BLaER1 treated with 17β-estradiol and CSF1 and Interleukin-3, amounts not matched to agents 10 nM and 100 nM (cell line): ENCODE results near the gene CCDC85B.
A peak's percentile ranks its signal among the peaks of the same experiment; 100 is the strongest.
"Not testable (repeated sequence)": the region's sequence is repeated elsewhere in the genome, so short reads cannot be mapped to it uniquely, and the experiment has no call there.

Experiments
- H3K27ac ChIP-seq, 11 experiments: shearing (Covaris generic); formaldehyde crosslinking; 2 replicates each; pipeline ENCODE4 v1.8.1; 2022
- H3K27me3 ChIP-seq, 11 experiments: shearing (Covaris generic); formaldehyde crosslinking; 2 replicates each; pipeline ENCODE4 v1.8.1; 2022
- H3K36me3 ChIP-seq, 11 experiments: shearing (Covaris generic); formaldehyde crosslinking; 2 replicates each; pipeline ENCODE4 v1.8.1; 2022
- H3K4me1 ChIP-seq, 10 experiments: shearing (Covaris generic); formaldehyde crosslinking; 2 replicates each; pipeline ENCODE4 v1.8.1; 2022
- H3K4me2 ChIP-seq, 11 experiments: shearing (Covaris generic); formaldehyde crosslinking; 2 replicates each; pipeline ENCODE4 v1.8.1; 2022
- H3K4me3 ChIP-seq, 10 experiments: shearing (Covaris generic); formaldehyde crosslinking; 2 replicates each; pipeline ENCODE4 v1.8.1; 2022
- H3K9ac ChIP-seq, 11 experiments: shearing (Covaris generic); formaldehyde crosslinking; 2 replicates each; pipeline ENCODE4 v1.8.1; 2022
- H3K9me3 ChIP-seq, 11 experiments: shearing (Covaris generic); formaldehyde crosslinking; replicated peaks in 1 of 11; 2 replicates each; pipeline ENCODE4 v1.8.1; 2022
- H4K20me1 ChIP-seq, 11 experiments: shearing (Covaris generic); formaldehyde crosslinking; 2 replicates each; pipeline ENCODE4 v1.8.1; 2022
- Cebpa-rat ChIP-seq, 11 experiments: shearing (Covaris generic); IDR thresholded peaks; 2 replicates each; pipeline ENCODE4 v1.8.1; 2022

Gene CCDC85B

DNA sequence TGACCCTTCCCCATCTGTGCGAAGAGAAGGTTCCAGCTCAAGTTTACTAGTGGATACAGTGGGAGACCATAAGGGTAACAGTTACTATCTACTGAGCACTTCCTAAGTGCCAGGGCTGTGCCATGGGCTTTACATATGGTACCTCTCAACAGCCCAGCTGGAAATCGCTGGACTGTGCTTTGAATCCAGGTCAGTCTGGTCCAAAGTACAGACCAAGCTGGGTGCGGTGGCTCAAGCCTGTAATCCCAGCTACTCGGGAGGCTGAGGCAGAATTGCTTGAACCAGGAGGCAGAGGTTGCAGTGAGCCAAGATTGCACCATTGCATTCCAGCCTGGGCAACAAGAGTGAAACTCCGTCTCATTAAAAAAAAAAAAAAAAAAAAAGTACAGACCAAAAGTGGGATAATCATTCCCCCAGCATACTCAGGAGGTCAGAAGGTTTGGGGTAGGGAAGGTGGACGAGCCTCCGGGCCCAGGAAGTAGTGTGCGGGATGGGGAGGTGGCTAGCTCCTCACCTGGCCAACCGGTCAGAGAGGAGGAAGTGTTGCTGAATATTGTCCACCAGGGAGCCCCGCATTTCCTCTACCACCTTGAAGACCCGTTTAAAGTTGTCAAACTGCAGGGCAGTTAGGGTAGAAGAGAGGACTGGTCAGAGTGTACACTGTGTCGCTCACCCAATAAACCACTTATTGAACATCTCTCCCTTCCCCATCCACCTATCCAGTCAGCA, 4.5 kb upstream of the CCDC85B start:
- Histone ChIP-seq H3K27me3 (no peaks in the 10 kb centered on the region), H3K4me3 (0 out of 20 replicates have a peak overlapping the region, but pooled peaks of 1 of the 10 experiments have one; percentile 91), H3K27ac (no peak overlapping the region), H4K20me1 (peaks cover 0 to 61% (median 31%) of the 10 kb centered on the region in 11 experiments; a peak in 16 of 22 replicates), H3K4me1 (peaks cover 65 to 77% (median 74%) of the 10 kb centered on the region in 10 experiments), H3K4me2 (peak overlapping the region; percentile 94 to 98 (median 97); a peak in 19 of 22 replicates), H3K9me3 (no peaks in the 10 kb centered on the region), H3K36me3 (peaks cover 45 to 60% (median 50%) of the 10 kb centered on the region in 11 experiments), H3K9ac (peak overlapping the region in 10 of 11 experiments; percentile 30 to 98 (median 90); a peak in 13 of 22 replicates)
- no peak for TF ChIP-seq Cebpa-rat (IDR thresholded peaks at IDR 0.05)

DNA sequence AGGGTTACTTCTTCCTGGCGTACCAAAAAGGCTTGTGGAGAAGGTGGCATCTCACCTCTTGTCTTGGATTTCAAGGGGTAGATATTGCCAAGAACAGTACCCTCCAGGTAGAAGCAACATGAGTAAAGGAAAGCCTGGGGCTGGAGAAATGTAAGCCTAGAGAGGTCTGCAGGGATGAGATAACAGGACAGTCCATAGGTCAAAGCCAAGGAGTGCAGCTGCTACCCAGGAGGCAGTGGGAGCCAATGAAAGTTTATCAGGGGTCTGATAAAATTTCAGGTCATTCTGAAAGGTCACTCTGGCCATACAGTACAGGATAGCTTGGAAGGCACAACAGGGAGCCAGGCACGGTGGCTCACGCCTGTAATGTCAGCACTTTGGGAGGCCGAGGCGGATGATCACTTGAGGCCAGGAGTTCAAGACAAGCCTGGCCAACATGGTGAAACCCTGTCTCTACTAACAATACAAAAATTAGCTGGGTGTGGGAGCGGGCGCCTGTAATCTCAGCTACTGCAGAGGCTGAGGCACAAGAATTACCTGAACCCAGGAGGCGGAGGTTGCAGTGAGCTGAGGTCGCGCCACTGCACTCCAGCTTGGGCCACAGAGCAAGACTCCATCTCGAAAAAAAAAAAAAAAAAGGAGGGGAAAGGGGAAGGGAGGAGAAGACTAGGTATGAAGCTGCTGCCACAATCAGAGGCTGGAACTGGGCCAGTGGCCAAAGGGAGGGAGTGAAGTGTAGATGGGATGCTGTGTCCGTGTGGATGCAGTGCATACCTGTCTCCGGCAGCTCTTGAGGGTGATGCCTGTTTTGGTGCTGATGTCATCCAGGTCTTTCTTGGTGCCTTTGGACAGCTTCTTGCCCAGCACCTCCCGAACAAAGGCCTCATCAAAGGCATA, 3.4 kb upstream of the CCDC85B start:
- peak overlapping the region; percentile 61 to 98 (median 85) for H3K4me3 ChIP-seq
- peak overlapping the region; percentile 94 to 98 (median 97) for H3K4me2 ChIP-seq
- peak overlapping the region; percentile 69 to 98 (median 89) for H3K9ac ChIP-seq
- peaks cover 41 to 54% (median 49%) of the 10 kb centered on the region in 11 experiments for H3K36me3 ChIP-seq
- no peak for TF ChIP-seq Cebpa-rat (IDR thresholded peaks at IDR 0.05)
- H3K27ac ChIP-seq = peak overlapping the region in 9 of 11 experiments; percentile 79 to 94 (median 87); a peak in 16 of 22 replicates
- H3K27me3 ChIP-seq = no peaks in the 10 kb centered on the region
- H3K4me1 ChIP-seq = peaks cover 57 to 72% (median 67%) of the 10 kb centered on the region in 10 experiments
- peaks cover 0 to 63% (median 42%) of the 10 kb centered on the region in 11 experiments; a peak in 17 of 22 replicates for H4K20me1 ChIP-seq
- no peaks in the 10 kb centered on the region for H3K9me3 ChIP-seq

DNA sequence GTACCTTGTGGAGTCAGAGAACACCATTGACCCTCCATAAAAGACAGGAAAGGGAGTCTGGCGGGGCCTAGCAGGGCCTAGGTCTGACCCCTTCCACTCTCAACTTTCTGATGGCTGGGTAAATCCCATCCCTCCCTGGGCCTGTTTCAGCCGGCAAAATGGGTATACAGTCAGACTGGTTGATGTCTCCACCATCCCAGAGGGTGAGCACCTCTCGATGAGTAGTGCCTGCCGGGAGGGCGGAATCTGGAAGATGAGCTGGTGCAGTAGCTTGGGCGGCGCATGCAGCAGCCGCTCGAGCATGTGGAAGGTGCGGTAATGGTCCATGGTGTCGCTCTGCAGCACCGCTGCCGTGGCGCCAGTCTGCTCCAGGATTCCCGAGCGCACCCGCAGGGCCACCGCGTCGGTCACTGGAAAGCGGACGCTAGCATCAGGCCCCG, 2.7 kb upstream of the CCDC85B start:
- Histone ChIP-seq H3K9me3 (no peaks in the 10 kb centered on the region), H3K27me3 (no peaks in the 10 kb centered on the region), H3K9ac (peak overlapping the region; percentile 69 to 98 (median 89)), H3K4me3 (peak overlapping the region; percentile 61 to 98 (median 85)), H3K4me2 (peak overlapping the region; percentile 94 to 98 (median 97)), H4K20me1 (peaks cover 0 to 70% (median 49%) of the 10 kb centered on the region in 11 experiments; a peak in 18 of 22 replicates), H3K4me1 (peaks cover 59 to 73% (median 69%) of the 10 kb centered on the region in 10 experiments), H3K27ac (peak overlapping the region; percentile 6 to 94 (median 87); a peak in 21 of 22 replicates), H3K36me3 (peaks cover 34 to 52% (median 43%) of the 10 kb centered on the region in 11 experiments)
- TF ChIP-seq Cebpa-rat (IDR thresholded peaks at IDR 0.05) = no peak

DNA sequence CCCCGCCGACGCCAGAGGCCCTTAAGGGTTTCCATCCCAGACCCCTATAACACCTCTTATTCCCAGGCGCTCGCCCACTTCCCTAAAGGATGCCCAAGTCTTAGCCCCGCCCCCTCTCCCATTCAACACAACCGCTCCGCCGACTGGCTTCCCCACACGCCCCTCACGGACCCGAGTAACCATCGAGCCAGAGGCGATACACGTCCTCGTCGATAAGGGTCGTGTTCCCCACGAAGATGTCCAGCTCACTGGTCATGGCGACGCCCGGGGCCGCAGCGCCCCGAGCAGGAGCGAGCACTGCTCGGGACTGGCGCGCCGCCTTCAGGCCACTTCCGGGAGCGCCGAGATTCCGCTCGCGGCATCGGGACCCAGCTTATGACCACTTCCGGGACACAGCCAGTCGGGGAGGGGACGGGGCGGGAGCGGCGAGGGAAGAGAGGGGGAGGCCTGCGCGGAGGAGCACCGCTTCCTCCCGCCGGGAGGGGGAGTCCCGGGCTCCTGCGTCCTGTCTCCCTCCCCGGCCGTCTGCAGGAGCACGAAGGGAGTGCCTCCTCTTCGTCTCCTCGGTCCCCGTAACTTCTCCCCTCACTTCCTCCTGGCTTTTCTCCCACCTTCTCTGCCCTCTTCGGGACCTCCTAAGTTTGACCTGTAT, 2.2 kb upstream of the CCDC85B start, which contains the start of gene FIBP:
TSS of gene FIBP (minus strand) at position 309 of the 652 bp plus-strand sequence. CDS start at position 256, 53 bp downstream.
- TF ChIP-seq Cebpa-rat (IDR thresholded peaks at IDR 0.05) = no peak
- H4K20me1 ChIP-seq = peaks cover 0 to 70% (median 47%) of the 10 kb centered on the region in 11 experiments; a peak in 18 of 22 replicates
- H3K36me3 ChIP-seq = peaks cover 29 to 50% (median 38%) of the 10 kb centered on the region in 11 experiments
- H3K4me3 ChIP-seq = peak within 1 kb of the TSS; percentile 61 to 98 (median 85)
- no peaks in the 10 kb centered on the region for H3K9me3 ChIP-seq
- peak within 1 kb of the TSS; percentile 94 to 99 (median 97) for H3K4me2 ChIP-seq
- H3K27ac ChIP-seq = peak within 1 kb of the TSS; percentile 79 to 94 (median 87)
- H3K27me3 ChIP-seq = no peaks in the 10 kb centered on the region
- peak within 1 kb of the TSS; percentile 82 to 98 (median 89) for H3K9ac ChIP-seq
- H3K4me1 ChIP-seq = peaks cover 63 to 78% (median 74%) of the 10 kb centered on the region in 10 experiments

DNA sequence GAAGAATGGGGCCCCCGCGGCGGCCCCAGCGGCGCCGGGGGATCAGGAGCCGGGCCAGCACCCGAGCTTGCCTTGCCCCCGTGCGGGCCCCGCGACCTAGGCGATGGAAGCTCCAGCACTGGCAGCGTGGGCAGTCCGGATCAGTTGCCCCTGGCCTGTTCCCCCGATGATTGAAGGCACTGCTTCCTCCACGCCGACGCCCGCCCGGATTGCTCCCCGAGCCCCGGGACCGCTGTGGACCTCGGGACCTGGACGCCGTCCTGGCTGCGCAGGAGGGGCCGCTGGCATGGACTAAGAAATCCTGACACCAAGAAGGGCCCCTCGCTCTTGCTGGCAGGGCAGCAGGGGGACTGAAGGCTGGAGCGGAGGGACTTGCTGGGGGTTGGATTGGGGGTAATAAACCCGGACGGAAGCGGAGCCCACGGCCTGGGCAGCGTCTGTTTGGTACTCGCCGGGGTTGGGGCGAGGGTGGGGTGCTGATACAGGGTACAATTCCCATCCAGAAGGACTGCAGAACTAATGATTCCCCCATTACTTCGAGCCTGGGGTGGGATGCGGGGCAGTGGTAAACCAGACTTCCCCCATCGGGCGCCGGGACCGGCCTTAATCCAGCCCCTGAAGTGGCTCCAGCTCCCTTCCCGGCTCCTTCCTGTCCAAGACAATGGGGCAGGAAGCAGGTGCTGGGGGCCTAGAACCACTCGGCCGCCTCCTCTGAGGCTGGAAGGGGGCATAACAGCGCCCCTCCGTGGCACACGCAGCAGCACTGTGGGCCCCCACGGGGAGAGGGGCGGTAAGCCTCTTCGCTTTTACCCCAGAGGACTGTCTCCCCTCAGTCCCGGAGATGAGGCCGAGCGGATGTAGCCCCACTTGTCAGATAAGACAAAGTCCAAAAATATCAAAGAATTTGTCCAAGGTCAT, 1.0 kb downstream of the CCDC85B start:
- H4K20me1 ChIP-seq = peaks cover 0 to 57% (median 30%) of the 10 kb centered on the region in 11 experiments; a peak in 18 of 22 replicates
- H3K36me3 ChIP-seq = peaks cover 3 to 31% (median 9%) of the 10 kb centered on the region in 11 experiments; a peak in 19 of 22 replicates
- no peaks in the 10 kb centered on the region for H3K9me3 ChIP-seq
- H3K4me2 ChIP-seq = peak overlapping the region; percentile 92 to 99 (median 95)
- H3K27me3 ChIP-seq = no peaks in the 10 kb centered on the region
- H3K9ac ChIP-seq = peak overlapping the region; percentile 84 to 98 (median 89)
- H3K27ac ChIP-seq = peak overlapping the region; percentile 22 to 94 (median 88); a peak in 21 of 22 replicates
- peak overlapping the region; percentile 73 to 98 (median 87) for H3K4me3 ChIP-seq
- no peak for TF ChIP-seq Cebpa-rat (IDR thresholded peaks at IDR 0.05)
- H3K4me1 ChIP-seq = peaks cover 64 to 80% (median 73%) of the 10 kb centered on the region in 10 experiments

DNA sequence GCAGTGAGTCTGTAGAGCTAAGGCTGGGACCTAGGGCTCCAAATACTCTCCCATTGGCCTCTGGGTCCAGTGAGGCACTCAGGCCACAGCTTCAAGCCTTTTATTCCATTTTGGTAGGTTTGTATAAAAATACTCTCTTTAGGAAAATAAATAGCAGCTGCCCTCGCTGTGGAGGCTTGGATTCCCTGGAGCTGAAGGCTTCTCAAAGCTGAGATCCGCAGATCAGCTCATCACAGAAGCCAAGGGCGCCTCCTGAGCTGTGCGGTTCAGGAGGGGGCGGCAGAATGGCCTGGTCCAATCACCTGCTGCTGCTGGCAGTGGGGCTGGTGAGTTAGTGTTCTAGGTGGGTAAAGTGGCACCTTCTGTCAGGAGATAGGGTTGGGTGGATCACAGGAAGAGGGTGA, 1.7 kb downstream of the CCDC85B start:
- Histone ChIP-seq H3K9ac (peak overlapping the region; percentile 84 to 98 (median 89)), H3K4me1 (peaks cover 57 to 78% (median 70%) of the 10 kb centered on the region in 10 experiments), H3K27ac (peak overlapping the region; percentile 22 to 94 (median 88); a peak in 21 of 22 replicates), H3K36me3 (peaks cover 0 to 31% (median 4%) of the 10 kb centered on the region in 11 experiments; a peak in 12 of 22 replicates), H3K4me2 (peak overlapping the region; percentile 92 to 99 (median 95)), H4K20me1 (peaks cover 0 to 56% (median 31%) of the 10 kb centered on the region in 11 experiments; a peak in 18 of 22 replicates), H3K4me3 (peak overlapping the region; percentile 73 to 98 (median 87))
- not testable (repeated sequence) for H3K27me3 ChIP-seq, H3K9me3 ChIP-seq

DNA sequence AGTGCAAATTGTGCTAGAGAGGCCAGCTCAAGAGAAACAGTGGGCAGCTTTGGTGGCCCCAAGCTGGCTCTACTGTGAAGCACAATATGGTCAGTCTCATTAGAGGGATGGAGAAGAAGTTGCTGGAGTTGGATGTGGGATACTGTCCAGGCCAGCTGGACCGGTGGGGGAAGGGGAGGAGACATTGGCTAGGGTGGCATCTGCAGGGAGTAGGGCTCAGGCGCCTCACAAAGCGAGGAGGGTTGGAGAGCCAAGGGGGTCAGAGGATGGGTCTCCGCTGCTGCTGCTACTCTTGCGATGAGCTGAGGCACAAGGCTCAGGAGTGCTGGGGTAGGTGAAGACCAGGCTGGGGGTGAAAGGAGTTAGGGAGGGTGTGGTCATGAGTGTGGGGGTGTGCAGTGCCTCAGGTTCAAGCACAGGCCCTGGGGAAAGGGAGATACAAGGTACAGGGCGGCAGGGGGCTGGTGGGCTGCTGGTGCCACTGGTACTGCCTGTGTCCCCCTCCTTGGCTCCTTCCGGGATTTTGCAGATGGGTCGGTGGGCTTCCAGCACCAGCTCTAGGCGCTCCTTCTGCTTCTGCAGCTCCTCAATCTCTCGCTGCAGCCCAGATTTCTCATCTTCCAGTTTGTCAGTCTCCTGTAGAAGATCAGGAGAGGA, 2.3 kb downstream of the CCDC85B start:
- Histone ChIP-seq H3K36me3 (peaks cover 0 to 37% (median 4%) of the 10 kb centered on the region in 11 experiments; a peak in 12 of 22 replicates), H3K4me3 (peak overlapping the region; percentile 73 to 98 (median 87); a peak in 19 of 20 replicates), H3K4me2 (peak overlapping the region; percentile 92 to 99 (median 95)), H3K9ac (peak overlapping the region; percentile 84 to 98 (median 89); a peak in 19 of 22 replicates), H4K20me1 (peaks cover 0 to 58% (median 31%) of the 10 kb centered on the region in 11 experiments; a peak in 18 of 22 replicates), H3K4me1 (peaks cover 51 to 78% (median 63%) of the 10 kb centered on the region in 10 experiments), H3K27ac (peak overlapping the region in 8 of 11 experiments; percentile 84 to 94 (median 92); a peak in 14 of 22 replicates), H3K27me3 (peaks cover 0 to 11% (median 5%) of the 10 kb centered on the region in 11 experiments; a peak in 13 of 22 replicates), H3K9me3 (no peaks in the 10 kb centered on the region)
- no peak for TF ChIP-seq Cebpa-rat (IDR thresholded peaks at IDR 0.05)
